Fibroblast of the aortic adventitia (primary cell): ENCODE measurements around the gene TRIM14. TPM values are rescaled to one million over a fixed set of nuclear protein-coding genes. Genes with fewer than 3 reads are reported as not detected.
"Not testable (repeated sequence)": the region's sequence is repeated elsewhere in the genome, so short reads cannot be mapped to it uniquely, and the experiment has no call there.

Experiments used
- DNase-seq: peaks from one replicate; pipeline ENCODE4 v3.0.0-alpha.2; 2010; ENCODE audit warnings: low read depth
- H3K4me3 ChIP-seq: 2 replicates; pipeline ENCODE4 v1.5.1; 2011; ENCODE audit warnings: low read depth, mild to moderate bottlenecking, control low read depth, low read length, moderate library complexity
- total RNA-seq: library from RNA; depleted of rRNA; stranded (reverse); fragments of >200 nt; gene quantifications from 2 replicates; pipeline ENCODE4 v1.2.3, GENCODE V29; 2012; ENCODE audit warnings: low replicate concordance
- TF ChIP-seq, protein P1 (sequence below): IDR thresholded peaks from 2 replicates; pipeline ENCODE4 v1.5.1; 2011; ENCODE audit warnings: mild to moderate bottlenecking, low read length, control low read depth, inconsistent platforms; ENCODE audit not compliant: insufficient read depth

TRIM14 gene
- total RNA-seq, 1 donor: 0.81 TPM

DNA sequence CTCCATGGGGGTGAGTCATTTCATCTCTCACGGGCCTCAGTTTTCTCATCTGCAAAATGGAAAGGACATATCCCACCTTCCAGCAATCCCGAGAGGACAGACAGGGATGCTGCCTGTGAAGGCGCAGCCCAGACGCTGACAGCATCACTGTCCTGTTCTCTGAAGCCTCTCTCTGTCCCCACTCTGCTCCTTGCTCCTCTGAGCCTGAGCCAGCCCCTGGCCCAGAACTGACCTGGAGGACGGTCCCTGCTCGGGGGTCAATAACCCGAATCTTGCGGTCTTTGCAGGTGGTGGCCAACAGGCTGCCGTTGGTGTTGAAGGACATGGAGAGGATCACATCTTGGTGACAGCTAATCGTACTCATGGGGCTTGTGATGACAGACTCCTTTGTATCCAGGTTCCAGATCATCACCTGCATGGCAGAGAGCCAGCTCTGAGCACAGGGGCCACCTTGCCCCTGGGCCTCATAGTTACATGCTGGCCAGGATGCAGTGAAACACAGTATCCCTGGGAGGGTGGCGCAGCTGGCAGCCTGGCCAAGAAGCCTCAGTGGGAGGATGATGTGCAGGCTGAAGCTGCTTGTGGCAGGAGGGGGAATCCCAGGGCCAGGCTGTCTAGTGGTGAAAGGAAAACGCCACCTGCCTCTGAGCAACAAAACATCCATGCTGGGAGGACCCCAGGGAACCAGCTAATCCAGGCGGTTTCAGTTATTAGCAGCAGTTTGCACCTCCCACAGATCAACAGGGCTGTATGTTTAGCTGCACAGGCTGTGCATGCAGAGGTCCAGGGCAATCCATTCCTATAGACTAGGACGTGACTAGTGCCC, 14.0 kb upstream of the TRIM14 start:
- H3K4me3 ChIP-seq: no peak overlapping the region
- DNase-seq: no peak
- TF ChIP-seq, protein P1, sequence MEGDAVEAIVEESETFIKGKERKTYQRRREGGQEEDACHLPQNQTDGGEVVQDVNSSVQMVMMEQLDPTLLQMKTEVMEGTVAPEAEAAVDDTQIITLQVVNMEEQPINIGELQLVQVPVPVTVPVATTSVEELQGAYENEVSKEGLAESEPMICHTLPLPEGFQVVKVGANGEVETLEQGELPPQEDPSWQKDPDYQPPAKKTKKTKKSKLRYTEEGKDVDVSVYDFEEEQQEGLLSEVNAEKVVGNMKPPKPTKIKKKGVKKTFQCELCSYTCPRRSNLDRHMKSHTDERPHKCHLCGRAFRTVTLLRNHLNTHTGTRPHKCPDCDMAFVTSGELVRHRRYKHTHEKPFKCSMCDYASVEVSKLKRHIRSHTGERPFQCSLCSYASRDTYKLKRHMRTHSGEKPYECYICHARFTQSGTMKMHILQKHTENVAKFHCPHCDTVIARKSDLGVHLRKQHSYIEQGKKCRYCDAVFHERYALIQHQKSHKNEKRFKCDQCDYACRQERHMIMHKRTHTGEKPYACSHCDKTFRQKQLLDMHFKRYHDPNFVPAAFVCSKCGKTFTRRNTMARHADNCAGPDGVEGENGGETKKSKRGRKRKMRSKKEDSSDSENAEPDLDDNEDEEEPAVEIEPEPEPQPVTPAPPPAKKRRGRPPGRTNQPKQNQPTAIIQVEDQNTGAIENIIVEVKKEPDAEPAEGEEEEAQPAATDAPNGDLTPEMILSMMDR: no peak

DNA sequence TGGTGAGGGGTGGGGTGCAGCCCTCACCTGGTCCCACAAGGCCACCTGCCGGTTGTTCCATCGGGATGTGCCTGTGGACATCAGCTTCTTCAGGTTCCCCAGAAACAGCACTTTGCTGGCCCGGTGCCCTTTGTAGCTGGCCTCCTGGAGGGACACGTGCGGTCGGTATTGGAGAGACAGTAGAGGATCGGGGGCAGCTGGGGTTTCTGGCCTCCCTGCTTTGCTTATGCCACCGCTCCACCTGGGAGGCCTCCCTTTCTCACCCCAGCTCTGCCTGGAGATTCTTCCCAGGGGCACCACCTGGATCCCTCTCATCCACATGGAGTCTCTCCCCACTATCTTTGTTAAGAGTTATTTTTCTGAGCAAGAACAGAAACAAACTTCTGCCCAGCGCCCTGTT, 13.1 kb upstream of the TRIM14 start:
- H3K4me3 ChIP-seq: no peak overlapping the region
- TF ChIP-seq, protein P1: no peak
- DNase-seq: no peak

DNA sequence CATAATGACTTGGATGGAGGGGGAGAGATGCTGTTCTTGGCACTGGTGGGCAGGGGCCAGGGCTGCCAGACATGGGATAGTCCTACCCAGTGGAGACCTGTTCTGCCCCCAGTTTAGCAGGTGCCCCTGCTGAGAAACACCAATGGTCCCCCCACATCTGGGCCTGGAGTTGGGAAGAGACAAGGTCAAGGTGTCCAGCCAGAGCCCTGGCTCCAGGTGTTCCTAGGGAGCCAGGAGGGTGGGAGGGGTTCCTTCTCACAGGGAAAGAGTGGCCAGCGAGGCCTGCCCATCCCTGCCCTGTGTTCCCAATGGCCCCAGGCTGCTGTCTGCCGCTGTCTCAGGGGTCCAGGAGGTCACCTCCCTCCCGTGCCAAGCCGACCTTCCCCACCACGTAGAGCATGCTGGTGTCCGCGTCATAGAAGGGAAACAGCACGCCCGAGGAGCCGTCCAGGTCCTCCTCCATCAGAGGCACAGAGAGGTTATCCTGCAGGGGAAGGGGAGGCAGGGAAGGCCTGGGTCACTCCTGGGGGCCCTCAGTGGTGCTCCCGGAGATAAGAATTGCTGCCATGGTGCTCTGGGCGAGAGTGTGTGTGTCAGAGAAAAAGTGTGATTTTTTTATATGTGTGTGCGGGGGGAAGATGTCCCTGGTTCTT, 11.7 kb upstream of the TRIM14 start:
- H3K4me3 ChIP-seq: no peak overlapping the region
- no peak for DNase-seq
- TF ChIP-seq, protein P1: no peak

DNA sequence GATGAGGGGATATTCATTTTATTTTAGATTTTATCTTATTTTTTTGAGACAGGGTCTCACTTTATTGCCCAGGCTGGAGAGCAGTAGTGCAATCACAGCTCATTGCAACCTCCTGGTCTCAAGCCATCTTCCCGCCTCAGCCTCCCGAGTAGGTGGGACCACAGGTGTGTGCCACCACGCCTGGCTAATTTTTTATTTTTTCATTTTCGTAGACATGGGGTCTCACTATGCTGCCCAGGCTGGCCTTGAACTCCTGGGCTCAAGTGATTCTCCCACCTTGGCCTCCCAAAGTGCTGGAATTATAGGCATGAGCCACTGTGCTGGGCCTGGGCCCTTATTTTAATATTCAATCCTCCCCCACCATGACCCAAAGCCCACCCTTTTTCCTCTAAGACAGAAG, 11.0 kb upstream of the TRIM14 start:
- not testable (repeated sequence) for DNase-seq, H3K4me3 ChIP-seq

DNA sequence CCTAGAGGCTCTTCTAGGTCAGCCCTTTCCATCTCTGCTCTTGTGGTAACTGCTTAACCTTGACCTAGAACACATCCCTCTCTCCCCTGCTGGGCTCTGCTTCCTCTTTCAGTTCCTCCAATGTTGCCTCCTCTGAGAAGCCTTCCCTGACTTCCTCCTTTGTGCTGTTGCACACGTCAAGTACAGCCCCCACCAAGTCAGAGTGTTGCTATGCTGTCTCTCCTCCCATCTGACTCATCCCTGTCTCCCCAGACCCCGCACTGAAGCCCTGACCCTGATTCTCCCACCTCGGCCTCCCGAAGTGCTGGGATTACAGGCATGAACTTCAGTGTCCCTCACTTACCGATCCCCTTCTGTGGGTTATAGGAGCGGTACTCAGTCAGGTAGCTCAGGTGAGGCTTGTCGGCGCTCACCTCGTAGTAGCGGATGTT, 10.4 kb upstream of the TRIM14 start:
- no peak for DNase-seq
- TF ChIP-seq, protein P1: no peak
- H3K4me3 ChIP-seq: no peak overlapping the region

DNA sequence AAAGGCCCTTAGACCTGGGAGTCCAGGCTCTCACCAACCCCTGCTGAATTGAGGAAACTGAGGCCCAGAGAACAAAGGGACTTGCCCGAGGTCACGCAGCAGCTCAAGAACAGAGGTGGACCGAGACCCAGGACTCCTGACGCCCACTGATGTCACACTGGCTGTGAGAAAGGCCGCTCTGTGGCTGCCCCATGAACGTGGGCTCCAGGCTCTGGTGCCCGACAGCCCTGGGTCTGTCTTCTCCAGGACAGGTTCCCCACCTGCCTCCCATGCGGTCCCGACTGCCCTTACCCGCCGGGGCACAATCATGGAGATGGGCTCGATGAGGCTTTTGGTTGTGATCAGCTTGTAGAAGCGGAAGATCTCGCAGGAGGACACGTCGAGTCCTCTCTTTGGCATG, 9.3 kb upstream of the TRIM14 start:
- DNase-seq: no peak
- TF ChIP-seq, protein P1: no peak

DNA sequence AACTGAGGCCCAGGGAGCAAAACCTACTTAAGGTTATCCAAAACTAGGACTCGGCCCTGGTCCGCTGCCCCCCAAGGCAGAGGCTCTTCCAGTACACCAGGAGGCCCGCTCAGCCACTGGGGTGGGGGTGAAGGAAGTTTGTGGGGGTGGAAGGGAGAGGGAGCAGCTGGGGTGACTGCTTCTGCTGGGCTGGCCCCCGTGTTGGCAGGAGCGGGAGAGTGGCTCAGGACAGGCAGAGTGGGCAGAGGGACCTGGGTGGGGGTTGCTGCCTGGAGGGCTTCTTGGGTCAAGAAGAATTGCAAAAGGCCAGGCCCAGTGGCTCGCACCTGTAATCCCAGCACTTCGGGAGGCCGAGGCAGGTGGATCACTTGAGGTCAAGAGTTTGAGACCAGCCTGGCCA, 8.2 kb upstream of the TRIM14 start:
- no peak for DNase-seq
- no peak overlapping the region for H3K4me3 ChIP-seq
- TF ChIP-seq, protein P1: no peak

More for the DNA sequence above, 9.3 kb upstream of the TRIM14 start:
- H3K4me3 ChIP-seq: no peak overlapping the region
